Keratinocyte (primary cell): ENCODE measurements around the gene EYS. TPM values are rescaled to one million over a fixed set of nuclear protein-coding genes. Genes with fewer than 3 reads are reported as not detected.

Experiments
- DNase-seq: peaks from one replicate; pipeline ENCODE4 v3.0.0-alpha.2; 2011; ENCODE audit warnings: low read depth, missing footprints, low spot score
- FAIRE-seq: peaks from 2 replicates; lab custom pipeline; 2011; peaks lifted over from hg19 to GRCh38; lab: Jason Lieb, UNC
- H2AFZ ChIP-seq: 2 replicates; pipeline ENCODE4 v1.6.0; 2012; ENCODE audit warnings: low read length, control low read depth, inconsistent platforms; ENCODE audit not compliant: control insufficient read depth
- H3K27ac ChIP-seq: 2 replicates; pipeline ENCODE4 v1.5.1; 2011; ENCODE audit warnings: low read length; ENCODE audit not compliant: control insufficient read depth, insufficient read depth
- H3K27me3 ChIP-seq: 3 replicates; pipeline ENCODE4 v1.6.0; 2011; ENCODE audit warnings: low read length; ENCODE audit not compliant: control insufficient read depth, insufficient read depth; ENCODE audit errors: extremely low read depth
- H3K36me3 ChIP-seq, 2 experiments: 2 replicates in 1 of 2; 3 replicates in 1 of 2; pipeline ENCODE4 v1.5.1; 2011; ENCODE audit warnings: low read length in 2 of 2, mild to moderate bottlenecking in 1 of 2; ENCODE audit not compliant: control insufficient read depth in 2 of 2, insufficient read depth in 2 of 2; ENCODE audit errors: extremely low read depth in 1 of 2
- H3K4me1 ChIP-seq: 3 replicates; pipeline ENCODE4 v1.5.1; 2011; ENCODE audit warnings: low read length; ENCODE audit not compliant: control insufficient read depth, insufficient read depth; ENCODE audit errors: extremely low read depth
- H3K4me2 ChIP-seq: 3 replicates; pipeline ENCODE4 v1.6.0; 2011; ENCODE audit warnings: low read depth, low read length; ENCODE audit not compliant: control insufficient read depth, insufficient read depth; ENCODE audit errors: extremely low read depth
- H3K4me3 ChIP-seq, 3 experiments: fragments of 200-600 bp in 1 of 3; sonication (generic) in 1 of 3; 2 replicates in 2 of 3; 3 replicates in 1 of 3; pipeline ENCODE4 v1.5.1; 2011 to 2016; ENCODE audit warnings: low read length in 3 of 3, mild to moderate bottlenecking in 3 of 3, control low read depth in 2 of 3, inconsistent platforms in 1 of 3, low read depth in 1 of 3, mixed read lengths in 1 of 3, mixed run types in 1 of 3, moderate library complexity in 1 of 3; ENCODE audit not compliant: control insufficient read depth in 2 of 3, insufficient read depth in 2 of 3; ENCODE audit errors: extremely low read depth in 1 of 3
- H3K79me2 ChIP-seq: 2 replicates; pipeline ENCODE4 v1.6.0; 2012; ENCODE audit warnings: low read length; ENCODE audit not compliant: control insufficient read depth, insufficient read depth
- H3K9ac ChIP-seq: 3 replicates; pipeline ENCODE4 v1.6.0; 2011; ENCODE audit warnings: low read length; ENCODE audit not compliant: control insufficient read depth, insufficient read depth; ENCODE audit errors: extremely low read depth
- H3K9me1 ChIP-seq: 3 replicates; pipeline ENCODE4 v1.6.0; 2011; ENCODE audit warnings: low read length; ENCODE audit not compliant: control insufficient read depth, insufficient read depth; ENCODE audit errors: extremely low read depth
- H3K9me3 ChIP-seq: 2 replicates; pipeline ENCODE4 v1.5.1; 2012; ENCODE audit warnings: low read depth, low read length; ENCODE audit not compliant: control insufficient read depth
- H4K20me1 ChIP-seq: 3 replicates; pipeline ENCODE4 v1.6.0; 2011; ENCODE audit warnings: low read length; ENCODE audit not compliant: control insufficient read depth, insufficient read depth; ENCODE audit errors: extremely low read depth
- EZH2 ChIP-seq: IDR thresholded peaks from one replicate; pipeline ENCODE4 v1.6.1; 2012; ENCODE audit warnings: inconsistent platforms, mild to moderate bottlenecking, low read length, moderate library complexity
- dilution Hi-C: fragments of 300-500 bp; cut with MboI; formaldehyde crosslinking; loops from one replicate; pipeline ENCODE4 v1.7.0; 2020; ENCODE audit warnings: low sequenced_read_pairs; ENCODE audit not compliant: extremely low pct_ligation_motif_present
- polyA plus RNA-seq, 5 experiments: library from polyadenylated mRNA; depleted of rRNA in 3 of 5; stranded (reverse) in 3 of 5; stranded (forward) in 1 of 5; unstranded in 1 of 5; fragments of >200 nt; gene quantifications; 1 replicate in 1 of 5; 2 replicates in 3 of 5; 3 replicates in 1 of 5; pipeline versions ENCODE4 v1.2.1 to v1.2.3, GENCODE V29; 2011 to 2012; ENCODE audit warnings: missing spikeins in 2 of 5, low read depth in 1 of 5, low replicate concordance in 1 of 5
- TF ChIP-seq, protein P1 (sequence below), 3 experiments: IDR thresholded peaks in 1 of 3; conservative IDR thresholded peaks in 1 of 3; optimal IDR thresholded peaks in 1 of 3; 2 replicates in 2 of 3; 3 replicates in 1 of 3; pipeline versions ENCODE3 to v1.5.1; 2011; ENCODE audit warnings: low read length in 3 of 3, mild to moderate bottlenecking in 3 of 3, moderate library complexity in 2 of 3, control low read depth in 1 of 3, inconsistent platforms in 1 of 3; ENCODE audit not compliant: insufficient read depth in 2 of 3; ENCODE audit errors: extremely low read depth in 1 of 3

EYS gene
- polyA plus RNA-seq, 1 donor (not counting 4 experiments of a cell fraction or from before 2014, with no cell fraction given), result 0.34 TPM

DNA sequence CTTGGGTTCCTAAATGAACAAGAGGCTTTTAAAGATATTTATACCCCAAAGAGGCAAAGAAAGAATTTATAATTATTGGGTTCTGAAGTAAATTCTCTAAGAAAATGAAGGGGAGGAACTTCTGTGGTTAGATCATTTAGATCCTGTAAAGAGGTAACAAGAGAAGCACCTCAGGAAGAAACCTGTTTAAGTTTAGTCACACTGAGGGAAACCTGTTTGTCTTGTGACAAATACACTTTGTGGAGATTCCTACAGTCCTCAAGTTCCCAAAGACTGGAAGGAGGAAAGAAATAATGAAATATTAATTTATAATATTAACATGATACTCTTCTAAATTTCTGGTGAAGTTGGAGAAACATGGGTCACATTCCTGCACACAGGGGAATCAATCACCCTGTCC is 647.5 kb downstream of the EYS start:
- Histone ChIP-seq H3K79me2 (no peaks in the 10 kb centered on the region), H3K27ac (no peak overlapping the region), H4K20me1 (no peaks in the 10 kb centered on the region), H3K4me1 (no peaks in the 10 kb centered on the region), H3K36me3 (no peaks in the 10 kb centered on the region), H3K9me3 (no peaks in the 10 kb centered on the region), H3K4me2 (no peak overlapping the region), H3K27me3 (no peaks in the 10 kb centered on the region), H3K4me3 (no peak overlapping the region), H2AFZ (no peak overlapping the region), H3K9ac (no peak overlapping the region), H3K9me1 (no peaks in the 10 kb centered on the region)
- DNase-seq (no peak), FAIRE-seq (no peak)
- TF ChIP-seq, protein P1, sequence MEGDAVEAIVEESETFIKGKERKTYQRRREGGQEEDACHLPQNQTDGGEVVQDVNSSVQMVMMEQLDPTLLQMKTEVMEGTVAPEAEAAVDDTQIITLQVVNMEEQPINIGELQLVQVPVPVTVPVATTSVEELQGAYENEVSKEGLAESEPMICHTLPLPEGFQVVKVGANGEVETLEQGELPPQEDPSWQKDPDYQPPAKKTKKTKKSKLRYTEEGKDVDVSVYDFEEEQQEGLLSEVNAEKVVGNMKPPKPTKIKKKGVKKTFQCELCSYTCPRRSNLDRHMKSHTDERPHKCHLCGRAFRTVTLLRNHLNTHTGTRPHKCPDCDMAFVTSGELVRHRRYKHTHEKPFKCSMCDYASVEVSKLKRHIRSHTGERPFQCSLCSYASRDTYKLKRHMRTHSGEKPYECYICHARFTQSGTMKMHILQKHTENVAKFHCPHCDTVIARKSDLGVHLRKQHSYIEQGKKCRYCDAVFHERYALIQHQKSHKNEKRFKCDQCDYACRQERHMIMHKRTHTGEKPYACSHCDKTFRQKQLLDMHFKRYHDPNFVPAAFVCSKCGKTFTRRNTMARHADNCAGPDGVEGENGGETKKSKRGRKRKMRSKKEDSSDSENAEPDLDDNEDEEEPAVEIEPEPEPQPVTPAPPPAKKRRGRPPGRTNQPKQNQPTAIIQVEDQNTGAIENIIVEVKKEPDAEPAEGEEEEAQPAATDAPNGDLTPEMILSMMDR (optimal IDR thresholded peaks at IDR 0.05 in 1 of 3, IDR thresholded peaks at IDR 0.05 in 1 of 3, conservative IDR thresholded peaks at IDR 0.05 in 1 of 3; ENCODE audit: extremely low read depth in 1 of 3, insufficient read depth in 2 of 3, low read length in 3 of 3), result no peak
- TF ChIP-seq EZH2, result no peak
- dilution Hi-C loops, result no loop called here

GRCh38 chr6:65055545-65055944 is 651.5 kb downstream of the EYS start:
- dilution Hi-C loops, result no loop called here
- Histone ChIP-seq H3K36me3 (no peaks in the 10 kb centered on the region), H3K4me3 (no peak overlapping the region), H3K9me3 (no peaks in the 10 kb centered on the region), H3K9ac (no peak overlapping the region), H3K9me1 (no peaks in the 10 kb centered on the region), H3K79me2 (no peaks in the 10 kb centered on the region), H3K4me1 (no peaks in the 10 kb centered on the region), H3K27ac (no peak overlapping the region), H4K20me1 (no peaks in the 10 kb centered on the region), H3K27me3 (no peaks in the 10 kb centered on the region), H3K4me2 (no peak overlapping the region), H2AFZ (no peak overlapping the region)
- TF ChIP-seq EZH2, result no peak
- TF ChIP-seq, protein P1 (optimal IDR thresholded peaks at IDR 0.05 in 1 of 3, IDR thresholded peaks at IDR 0.05 in 1 of 3, conservative IDR thresholded peaks at IDR 0.05 in 1 of 3; ENCODE audit: extremely low read depth in 1 of 3, insufficient read depth in 2 of 3, low read length in 3 of 3), result no peak
- FAIRE-seq (no peak), DNase-seq (no peak)
